Measurements from ENCODE around the gene CLP1. TPM values are rescaled to one million over a fixed set of nuclear protein-coding genes. Genes with fewer than 3 reads are reported as not detected.

Gene CLP1
- 10 to 100 TPM; 10.0 to 13.1 (median 10.9) TPM for total RNA-seq
- long read RNA-seq, donor 1, transcript CLP1-205 (3 exons, 2,435 nt), result major isoform, 18 of 18 reads
- long read RNA-seq, donor 1, partial matches to known transcripts, result 0 of 18 reads
- long read RNA-seq, donor 1, other reads (novel, unspliced or antisense), result 0 of 18 reads
- long read RNA-seq, donor 2, transcript CLP1-205 (3 exons, 2,435 nt), result major isoform, 24 of 26 reads
- long read RNA-seq, donor 2, partial matches to known transcripts, result 2 of 26 reads
- long read RNA-seq, donor 2, other reads (novel, unspliced or antisense), result 0 of 26 reads

- Histone ChIP-seq H3K4me3 (peak within 1 kb of the TSS; percentile 25), H3K36me3 (ENCODE audit: low read depth) (peaks cover 4% of the 10 kb centered on the region), H3K9me3 (no peaks in the 10 kb centered on the region), H3K4me1 (ENCODE audit: low read depth) (peaks cover 8% of the 10 kb centered on the region)
- ATAC-seq (peak; percentile 99), DNase-seq (peak; percentile 99 to 100 (median 99))
- TF ChIP-seq CTCF (IDR thresholded peaks at IDR 0.05), result no peak
- intact Hi-C loops (cut with DNase I, micrococcal nuclease), result no loop called here
Observed at GRCh38 chr11:57657194-57658022, at the start of gene CLP1. Gene CLP1 (plus strand): TSS chr11:57657762. CDS start chr11:57659477, 1,715 bp downstream.

- intact Hi-C loops (cut with DNase I, micrococcal nuclease), result no loop called here
- no peak for TF ChIP-seq CTCF (IDR thresholded peaks at IDR 0.05)
- DNase-seq (no peak), ATAC-seq (no peak)
- no peak overlapping the region for H3K4me3 ChIP-seq
- H3K36me3 ChIP-seq (ENCODE audit: low read depth), result no peaks in the 10 kb centered on the region
- H3K4me1 ChIP-seq (ENCODE audit: low read depth), result no peaks in the 10 kb centered on the region
- no peaks in the 10 kb centered on the region for H3K9me3 ChIP-seq
Observed at GRCh38 chr11:57610170-57610569, 47.4 kb upstream of the CLP1 start.

GRCh38 chr11:57614234-57614772 is 43.3 kb upstream of the CLP1 start:
- TF ChIP-seq CTCF (IDR thresholded peaks at IDR 0.05), result no peak
- intact Hi-C loops (cut with DNase I, micrococcal nuclease), result no loop called here
- no peak for ATAC-seq
- no peaks in the 10 kb centered on the region for H3K4me1 ChIP-seq (ENCODE audit: low read depth)
- H3K36me3 ChIP-seq (ENCODE audit: low read depth), result no peaks in the 10 kb centered on the region
- no peak overlapping the region for H3K4me3 ChIP-seq
- peaks cover 3% of the 10 kb centered on the region for H3K9me3 ChIP-seq
- no peak for DNase-seq

GRCh38 chr11:57615308-57615707 is 42.3 kb upstream of the CLP1 start:
- Histone ChIP-seq H3K4me1 (ENCODE audit: low read depth) (no peaks in the 10 kb centered on the region), H3K4me3 (no peak overlapping the region), H3K36me3 (ENCODE audit: low read depth) (no peaks in the 10 kb centered on the region), H3K9me3 (peaks cover 9% of the 10 kb centered on the region)
- intact Hi-C loops (cut with DNase I, micrococcal nuclease), result no loop called here
- DNase-seq (no peak), ATAC-seq (no peak)
- no peak for TF ChIP-seq CTCF (IDR thresholded peaks at IDR 0.05)

GRCh38 chr11:57616595-57616994 is 41.0 kb upstream of the CLP1 start:
- Histone ChIP-seq H3K4me3 (no peak overlapping the region), H3K9me3 (peaks cover 9% of the 10 kb centered on the region), H3K36me3 (ENCODE audit: low read depth) (no peaks in the 10 kb centered on the region), H3K4me1 (ENCODE audit: low read depth) (no peaks in the 10 kb centered on the region)
- DNase-seq (no peak), ATAC-seq (no peak)
- no peak for TF ChIP-seq CTCF (IDR thresholded peaks at IDR 0.05)
- intact Hi-C loops (cut with DNase I, micrococcal nuclease), result no loop called here

Measured in mucosa of descending colon (tissue), 3 donors.